Limb (tissue), 2 donors: Measurements from ENCODE around the gene ASS1.
A peak's percentile ranks its signal among the peaks of the same experiment; 100 is the strongest.

Source experiments
- DNase-seq, 2 donors: peaks; one replicate each; pipeline ENCODE4 v3.0.0-alpha.2; 2016; ENCODE audit errors: extremely low spot score in 2 of 2

The ASS1 gene

DNA sequence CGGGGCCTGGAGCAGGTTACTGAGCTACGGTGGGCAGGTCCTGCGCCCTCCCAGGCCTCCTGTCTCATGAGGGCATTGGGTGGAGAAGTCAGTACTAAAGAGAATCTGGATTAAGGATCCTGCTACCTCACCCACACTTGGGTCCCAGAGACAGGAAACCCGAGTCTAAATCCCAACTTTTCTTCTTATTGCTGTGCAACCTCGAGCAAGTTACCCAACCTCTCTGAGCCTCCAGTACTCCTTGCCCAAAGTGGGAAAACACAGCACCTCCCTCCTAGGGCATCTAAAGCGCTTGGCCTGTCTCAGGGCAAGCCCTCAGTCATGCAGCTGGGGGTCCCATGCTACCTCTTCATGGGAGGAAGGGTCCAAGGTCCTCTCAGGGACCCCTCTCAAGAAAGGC is 28.2 kb downstream of the ASS1 start:
- no peak for DNase-seq

DNA sequence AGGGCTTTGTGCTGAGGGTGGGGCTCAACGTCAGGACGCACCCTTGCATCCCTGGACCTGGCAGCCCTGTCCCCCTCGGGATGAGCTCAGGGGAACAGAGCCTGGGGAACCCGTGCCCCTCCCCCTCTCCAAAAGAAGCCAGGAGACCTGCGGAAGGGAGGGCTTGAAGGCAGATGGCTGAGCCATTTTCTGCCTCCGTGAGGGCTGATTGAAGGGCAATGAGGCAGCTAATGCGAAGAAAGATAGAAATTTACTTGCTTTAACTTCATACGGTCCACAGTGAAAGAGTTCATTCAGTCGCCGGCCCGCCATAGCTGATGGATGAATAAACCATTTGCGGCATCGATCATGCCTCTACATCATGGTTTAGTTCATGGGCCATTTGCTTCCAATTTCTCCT is 28.8 kb downstream of the ASS1 start:
- DNase-seq: no peak

DNA sequence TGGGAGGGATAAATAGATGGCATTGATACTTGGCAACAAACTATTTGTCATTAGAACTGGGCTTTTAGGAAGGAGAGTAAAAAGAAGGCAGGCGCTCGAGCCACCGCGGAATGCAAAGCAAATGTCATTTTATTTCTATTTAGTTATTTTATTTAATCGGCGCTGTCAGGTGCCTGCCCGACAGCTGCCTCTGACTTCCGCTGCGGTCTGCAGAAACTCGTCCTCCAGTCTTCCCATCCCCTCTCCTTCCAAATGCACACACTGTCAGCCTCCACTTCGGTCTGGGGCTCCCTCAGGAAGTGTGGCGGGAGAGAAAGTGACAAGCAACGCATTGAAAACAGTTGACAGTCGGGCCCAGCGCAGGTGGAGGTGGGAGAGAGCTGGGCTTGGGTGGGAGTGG is 29.3 kb downstream of the ASS1 start:
- no peak for DNase-seq

DNA sequence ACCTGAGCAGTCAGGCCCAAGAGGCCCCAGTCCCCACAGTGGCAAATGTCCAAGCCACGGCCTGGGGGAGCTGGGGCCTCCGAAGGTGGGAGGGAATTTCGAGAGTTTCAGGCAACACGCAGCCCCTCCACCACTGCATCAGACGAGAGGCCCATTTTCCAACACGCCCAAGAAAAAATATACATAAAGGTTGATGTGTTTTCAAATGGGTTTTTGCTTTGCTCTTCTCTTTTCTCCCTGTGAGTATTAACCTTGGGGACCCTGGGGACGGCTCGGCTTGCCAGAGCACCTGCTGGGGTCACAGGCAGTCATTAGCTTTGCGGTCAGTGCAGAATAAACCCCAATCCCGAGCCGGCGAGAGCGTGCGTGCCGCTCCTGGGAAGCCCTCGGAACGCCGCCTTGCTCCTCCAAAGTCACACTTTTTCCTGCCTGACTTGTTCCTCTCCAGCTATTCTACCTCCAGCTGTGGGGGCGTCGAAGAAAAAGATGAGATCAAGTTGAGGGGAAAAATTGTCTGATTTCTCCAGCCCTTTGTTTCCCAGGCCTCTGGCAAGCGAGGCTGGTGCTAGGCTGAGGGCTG is 31.5 kb downstream of the ASS1 start:
- DNase-seq: no peak

DNA sequence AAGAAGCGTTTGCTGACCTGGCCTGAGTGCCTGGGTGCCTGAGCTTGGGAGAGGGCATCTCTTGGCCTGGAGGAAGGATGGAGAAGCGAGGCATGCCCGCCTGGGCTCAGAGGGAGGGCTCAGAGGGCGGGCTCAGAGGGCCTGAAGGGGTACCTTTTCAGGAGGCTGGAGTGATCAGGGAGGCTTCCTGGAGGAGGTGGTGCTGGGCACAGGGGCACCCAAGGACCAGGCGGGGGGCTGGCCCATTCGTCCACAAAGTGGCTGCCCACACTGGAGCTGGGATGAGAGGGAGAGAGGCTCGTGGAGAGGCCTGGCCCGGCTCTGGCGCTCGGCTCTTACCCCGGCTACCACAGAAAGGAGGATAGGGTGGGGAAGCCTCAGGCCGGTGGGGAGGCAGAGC is 32.8 kb downstream of the ASS1 start:
- no peak for DNase-seq

DNA sequence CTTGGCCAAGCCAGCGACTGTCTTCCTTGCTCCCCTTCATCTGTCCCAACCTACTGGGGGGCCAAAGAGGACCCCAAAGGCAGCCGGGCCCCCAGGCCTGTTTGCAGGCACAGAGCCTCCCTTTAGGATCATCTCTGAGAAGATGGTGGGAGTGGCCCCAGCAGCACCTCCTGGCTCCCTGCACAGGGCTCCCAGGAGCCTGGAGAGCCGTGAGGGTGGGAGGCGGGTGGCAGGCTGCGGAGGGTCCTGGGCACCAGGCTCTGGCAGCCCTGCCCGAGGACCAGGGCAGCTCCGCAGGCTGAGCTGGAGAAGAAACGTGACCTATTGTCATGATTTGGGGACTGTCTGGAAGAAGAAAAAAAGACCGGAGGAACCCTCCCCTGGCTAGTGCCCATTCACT is 33.4 kb downstream of the ASS1 start:
- no peak for DNase-seq

DNA sequence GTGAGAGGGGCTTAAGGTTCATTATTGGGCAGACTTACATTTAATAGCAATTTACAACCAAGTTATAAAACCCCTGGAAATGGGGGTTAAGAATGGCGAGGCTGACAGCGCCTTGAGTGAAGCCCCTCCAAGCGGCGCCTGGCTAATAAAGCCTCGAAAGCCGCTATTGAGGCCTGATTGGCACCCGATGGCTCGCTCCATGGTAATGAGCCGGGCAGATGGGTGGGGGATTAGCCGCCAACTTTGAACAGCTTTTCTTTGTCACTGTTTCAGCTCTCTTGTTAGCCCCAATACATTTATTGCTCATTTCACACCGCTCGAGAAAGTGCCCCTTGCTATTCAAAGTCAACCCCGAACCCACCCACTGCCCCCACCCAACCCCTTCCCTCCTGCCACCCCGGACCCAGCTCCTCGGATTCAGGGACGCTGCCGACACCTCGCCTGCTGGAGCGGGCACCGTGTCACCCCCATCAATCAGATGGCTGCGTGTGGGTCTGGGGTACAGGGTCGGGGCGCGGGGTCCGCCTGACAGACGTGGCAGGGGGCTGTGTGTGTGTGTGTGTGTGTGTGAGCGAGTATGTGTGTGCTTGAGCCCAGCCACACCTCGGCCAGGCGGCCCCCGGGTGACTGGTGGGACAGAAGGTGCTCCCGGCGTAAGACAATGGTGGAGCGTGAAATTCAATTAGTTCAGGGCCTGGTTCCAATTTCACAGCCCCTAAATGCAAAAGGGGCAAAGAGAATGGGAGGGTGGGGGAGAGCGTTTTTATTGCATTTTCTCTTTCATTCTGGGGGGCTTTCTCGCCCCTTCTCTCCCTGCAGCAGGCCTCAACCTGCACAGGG is 34.2 kb downstream of the ASS1 start:
- DNase-seq: peak in 1 of 2 donors; percentile 61

DNA sequence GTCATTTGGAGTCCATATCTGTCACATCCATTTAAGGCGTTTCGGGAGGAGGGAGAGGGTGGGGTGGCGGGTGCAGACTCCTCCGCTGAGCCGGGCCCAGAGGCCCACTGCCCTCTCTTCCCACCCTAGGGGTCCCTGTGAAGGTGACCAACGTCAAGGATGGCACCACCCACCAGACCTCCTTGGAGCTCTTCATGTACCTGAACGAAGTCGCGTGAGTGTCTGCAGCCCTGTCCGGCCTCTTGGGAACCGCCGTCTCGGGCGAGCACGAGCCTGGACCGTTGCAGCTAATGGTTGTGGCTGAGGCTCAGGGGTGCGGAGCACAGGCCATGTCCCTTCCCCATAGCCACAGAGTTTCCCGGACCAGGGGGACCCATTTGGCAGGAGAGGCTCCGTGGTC is 34.8 kb downstream of the ASS1 start:
- DNase-seq: no peak

DNA sequence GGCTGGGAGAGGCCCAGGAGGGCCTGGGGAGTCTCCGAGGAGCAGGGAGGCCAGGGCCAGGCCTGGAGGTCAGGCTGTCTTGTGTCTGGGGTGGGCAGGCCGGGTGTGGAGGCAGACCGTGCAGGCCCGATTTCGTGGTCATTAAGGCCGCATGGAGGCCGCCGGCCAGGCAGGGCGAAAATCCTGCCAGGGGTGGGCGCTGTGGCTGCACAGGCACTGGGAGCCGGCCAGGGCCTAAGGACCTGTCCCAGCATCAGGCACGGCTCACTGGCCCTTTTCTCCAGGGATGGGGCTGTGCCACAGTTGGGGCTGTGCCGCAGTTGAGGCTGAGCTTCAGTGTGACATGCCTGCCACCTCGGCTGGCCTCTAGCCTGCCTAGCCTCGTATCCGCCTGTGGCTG is 35.9 kb downstream of the ASS1 start:
- no peak for DNase-seq

DNA sequence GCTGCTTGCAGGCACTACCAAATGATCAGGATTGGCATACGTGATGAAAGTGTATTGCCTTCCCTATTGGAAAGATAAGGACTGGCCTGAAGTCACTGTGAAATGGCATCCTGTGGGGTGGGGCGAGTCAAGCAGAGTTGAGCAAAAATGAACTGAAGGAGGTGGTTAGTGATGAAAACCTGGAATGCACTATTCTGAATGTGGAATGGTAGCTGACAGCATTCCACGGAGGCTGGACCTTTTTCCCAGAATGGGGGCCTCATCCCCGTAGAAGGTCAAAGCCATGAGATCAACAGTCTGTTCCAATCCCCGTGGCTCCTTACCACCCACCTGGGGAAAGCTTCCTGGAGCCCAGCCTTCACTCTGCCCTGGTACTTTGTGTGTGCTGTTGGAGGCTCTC is 37.7 kb downstream of the ASS1 start:
- no peak for DNase-seq

DNA sequence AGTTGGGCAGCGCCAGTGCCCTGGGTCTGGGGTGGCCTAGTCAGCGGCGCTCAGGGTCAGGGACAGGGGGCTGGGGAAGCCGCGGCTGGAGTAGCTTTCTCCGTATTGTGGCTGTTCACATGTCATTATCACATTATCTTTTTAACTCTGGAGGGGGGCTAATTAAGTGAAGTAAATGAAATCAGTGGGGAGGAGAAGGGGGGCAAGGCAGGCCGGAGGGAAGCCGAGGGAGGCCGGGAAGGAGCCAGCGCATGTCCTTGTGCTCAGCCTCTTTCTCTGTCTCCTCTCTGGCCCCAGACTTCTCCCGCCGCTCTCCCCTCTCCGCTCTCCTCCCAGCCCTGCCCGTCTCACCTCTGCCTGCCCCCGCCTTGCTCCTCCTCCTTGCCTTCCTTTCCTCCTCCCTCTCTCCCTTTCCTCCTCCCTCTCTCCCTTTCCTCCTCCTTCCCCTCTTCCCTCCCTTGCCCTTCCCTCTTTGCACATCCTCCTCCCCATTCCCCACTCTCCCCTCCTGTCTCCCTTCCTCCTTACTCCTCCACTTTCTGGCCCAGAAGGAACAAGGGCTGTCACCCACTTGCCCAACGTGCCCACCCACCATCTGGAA is 38.7 kb downstream of the ASS1 start:
- DNase-seq: no peak

DNA sequence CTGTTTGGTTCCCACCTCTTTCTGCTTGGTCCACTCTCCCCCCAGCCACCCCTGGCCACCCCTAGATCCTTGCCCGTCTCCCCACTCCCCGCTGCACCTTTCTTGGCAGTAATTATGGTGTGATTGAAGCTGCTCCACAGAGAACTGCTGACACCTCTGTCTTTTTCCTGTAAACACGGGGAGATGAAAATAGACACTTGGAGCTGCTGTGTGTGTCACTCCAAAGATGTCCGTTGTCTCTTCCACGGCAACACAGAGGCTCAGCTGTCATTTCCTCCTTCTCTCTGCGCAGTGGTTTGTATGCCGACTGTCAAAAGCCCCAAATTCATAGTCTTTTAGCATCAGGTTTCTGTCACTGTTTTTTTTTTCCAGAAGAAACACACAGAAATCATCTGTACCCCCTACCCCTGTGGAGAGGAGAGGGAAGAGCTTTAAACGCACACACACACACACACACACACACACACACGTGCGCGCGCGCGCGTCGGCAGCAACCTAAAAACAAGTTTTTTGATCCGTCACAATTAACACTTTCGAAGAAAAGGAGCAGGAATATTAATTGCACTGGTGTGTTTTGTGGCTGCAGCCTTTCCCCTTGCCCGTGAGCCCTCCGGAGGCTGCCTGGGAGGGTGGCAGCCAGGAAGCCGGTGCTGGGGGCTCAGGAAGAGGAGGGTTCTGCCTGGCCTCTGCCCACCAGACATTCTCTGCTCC is 39.8 kb downstream of the ASS1 start:
- DNase-seq: no peak

DNA sequence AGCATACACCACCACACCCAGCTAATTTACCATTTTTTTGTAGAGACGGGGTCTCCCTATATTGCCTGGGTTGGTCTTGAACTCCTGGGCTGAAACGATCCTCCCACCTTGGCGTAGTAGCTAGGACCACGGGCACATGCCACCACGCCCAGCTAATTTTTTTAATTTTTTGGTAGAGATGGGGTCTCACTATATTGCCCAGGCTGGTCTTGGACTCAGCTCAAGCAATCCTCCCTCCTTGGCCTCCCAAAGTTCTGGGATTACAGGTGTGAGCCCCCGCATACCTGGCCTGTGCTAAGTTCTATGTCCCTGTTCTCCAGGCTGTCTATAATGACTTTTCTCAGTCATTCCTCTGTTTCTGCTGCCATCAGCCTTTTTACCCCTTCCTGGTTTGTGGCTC is 41.3 kb downstream of the ASS1 start:
- no peak for DNase-seq

DNA sequence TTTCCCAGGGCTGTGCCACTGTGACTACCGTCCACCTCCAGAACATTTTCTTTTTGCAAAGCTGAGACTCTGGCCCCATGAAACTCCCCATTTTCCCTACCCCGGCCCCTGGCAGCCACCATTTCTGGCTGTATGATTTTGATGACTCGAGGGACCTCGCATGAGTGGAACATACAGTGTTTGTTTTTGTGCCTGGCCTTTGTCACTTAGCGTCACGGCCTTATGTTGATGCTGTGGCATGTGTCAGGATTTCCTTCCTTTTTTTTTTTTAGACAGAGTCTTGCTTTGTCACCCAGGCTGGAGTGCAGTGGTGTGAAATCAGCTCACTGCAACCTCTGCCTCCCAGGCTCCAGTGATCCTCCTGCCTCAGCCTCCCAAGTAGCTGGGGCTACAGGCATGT is 42.7 kb downstream of the ASS1 start:
- no peak for DNase-seq

DNA sequence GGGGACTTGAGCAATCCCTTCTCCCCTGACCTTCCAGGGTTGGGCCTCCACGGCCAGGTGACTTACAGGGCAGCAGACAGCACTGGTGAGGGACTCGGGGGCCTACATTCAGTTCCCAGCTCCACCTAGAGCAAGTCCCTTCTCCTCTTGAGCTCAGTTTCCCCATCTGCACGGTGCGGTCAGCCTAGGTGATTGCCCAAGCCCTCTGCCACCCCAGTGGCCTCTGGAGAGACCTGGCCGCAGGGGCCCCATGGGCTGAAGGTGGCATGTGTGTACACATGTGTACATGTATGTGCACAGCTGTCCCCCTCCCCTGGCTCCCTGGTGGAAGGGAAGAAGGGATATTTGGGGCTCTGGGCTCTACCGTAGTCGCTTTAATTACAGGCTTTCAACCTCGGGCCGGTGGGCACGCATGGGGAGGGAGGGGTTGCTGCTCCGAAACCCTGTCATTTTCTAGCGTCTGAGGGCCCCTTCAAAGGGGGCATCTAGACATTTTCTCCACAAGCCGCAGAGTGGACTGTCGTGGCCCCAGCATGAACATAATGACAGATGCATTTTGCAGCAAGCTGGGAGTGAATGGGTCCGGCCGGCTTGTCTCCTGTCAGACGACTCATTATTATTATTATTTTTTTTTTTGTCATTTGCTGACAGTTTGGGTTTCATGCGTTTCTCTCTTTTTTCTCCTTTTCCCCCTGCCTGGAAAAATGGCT is 44.0 kb downstream of the ASS1 start:
- no peak for DNase-seq

DNA sequence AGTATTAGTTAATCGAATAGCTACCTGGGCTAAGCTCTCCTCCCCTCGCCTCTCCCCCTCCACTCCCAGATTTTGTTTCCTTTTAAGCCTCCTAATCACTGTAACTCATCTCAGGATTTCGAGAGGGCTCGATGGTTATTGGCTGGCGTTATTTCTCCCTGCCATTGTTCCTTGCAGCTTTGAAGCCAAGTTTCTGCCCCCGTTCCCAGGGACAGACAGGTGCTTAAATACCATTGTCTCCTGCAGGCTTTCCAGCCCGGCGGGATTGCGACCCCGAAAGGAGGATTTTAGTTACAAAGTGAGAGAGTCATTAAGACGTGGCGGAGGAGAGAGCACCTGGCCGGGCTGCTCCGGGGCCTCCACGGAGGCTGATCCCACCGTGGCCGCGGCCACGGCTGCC is 46.2 kb downstream of the ASS1 start:
- DNase-seq: no peak

DNA sequence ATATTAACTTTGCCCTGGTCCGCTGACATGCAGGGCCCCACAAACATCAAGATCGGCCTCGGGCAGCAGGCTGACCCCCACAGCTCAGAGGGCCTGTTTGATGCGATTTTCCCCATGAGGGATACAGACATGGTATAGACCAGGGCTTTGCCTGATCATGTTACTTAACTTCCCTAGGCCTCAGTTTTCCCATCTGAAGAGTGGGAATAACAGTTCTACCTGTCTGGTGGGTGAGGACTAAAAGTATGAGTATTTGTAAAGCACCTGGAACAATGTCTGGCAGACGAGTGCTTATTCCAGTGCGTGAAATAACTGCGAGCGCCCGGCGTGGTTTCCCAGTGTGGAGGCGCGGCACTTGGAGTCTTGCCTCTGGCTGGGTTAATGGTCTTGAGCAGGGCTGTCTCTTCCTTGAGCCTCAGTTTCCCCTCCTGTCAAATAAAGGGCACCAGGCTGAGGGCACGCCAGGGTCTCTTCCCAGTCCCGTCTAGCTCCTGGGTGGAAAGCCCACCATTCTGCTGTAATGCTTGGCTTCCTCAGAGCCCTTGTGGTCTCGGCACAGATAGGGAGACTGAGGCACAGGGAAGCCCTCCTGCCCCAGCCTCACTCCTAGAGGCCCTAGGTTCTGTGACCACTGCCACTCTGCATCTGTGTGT is 47.2 kb downstream of the ASS1 start:
- DNase-seq: no peak

DNA sequence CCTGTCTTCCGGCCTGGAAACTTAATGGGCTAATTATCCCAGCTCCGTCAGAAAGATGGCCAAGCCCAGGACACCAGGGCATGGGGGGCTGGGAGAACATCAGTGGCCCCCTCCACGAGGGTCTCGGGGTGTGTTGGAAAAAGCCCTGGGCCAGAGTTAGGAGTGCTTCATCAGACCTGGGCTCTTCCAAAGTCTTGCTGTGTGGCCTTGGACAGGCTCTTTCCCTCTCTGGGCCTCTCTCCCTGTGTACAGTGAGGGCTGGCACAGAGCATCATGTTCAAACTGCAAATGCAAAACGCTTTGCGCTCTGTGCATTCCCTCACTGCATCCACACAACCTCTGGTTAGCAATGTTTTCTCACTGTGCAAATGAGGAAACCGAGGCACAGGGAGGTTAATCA is 48.3 kb downstream of the ASS1 start:
- no peak for DNase-seq

DNA sequence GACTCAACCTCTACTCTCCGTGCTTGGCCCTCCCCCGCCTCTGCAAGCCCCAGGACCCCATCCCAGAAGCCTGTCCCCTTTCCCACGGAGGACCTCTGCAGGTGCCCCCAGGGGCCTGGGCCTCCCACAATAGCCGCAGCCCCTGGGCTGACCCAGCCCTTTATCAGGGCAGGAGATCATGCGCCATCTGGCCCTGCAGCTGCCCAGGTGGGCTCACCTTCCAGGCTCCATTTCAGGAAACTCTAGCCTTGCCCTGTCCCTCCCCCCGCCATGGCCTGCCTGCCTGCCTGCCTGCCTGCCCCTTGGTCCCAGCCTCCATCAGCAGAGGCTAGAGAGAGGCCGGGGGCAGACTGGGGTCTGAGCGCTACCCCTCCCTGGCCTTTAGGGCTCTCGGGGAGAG is 48.7 kb downstream of the ASS1 start:
- DNase-seq: no peak

DNA sequence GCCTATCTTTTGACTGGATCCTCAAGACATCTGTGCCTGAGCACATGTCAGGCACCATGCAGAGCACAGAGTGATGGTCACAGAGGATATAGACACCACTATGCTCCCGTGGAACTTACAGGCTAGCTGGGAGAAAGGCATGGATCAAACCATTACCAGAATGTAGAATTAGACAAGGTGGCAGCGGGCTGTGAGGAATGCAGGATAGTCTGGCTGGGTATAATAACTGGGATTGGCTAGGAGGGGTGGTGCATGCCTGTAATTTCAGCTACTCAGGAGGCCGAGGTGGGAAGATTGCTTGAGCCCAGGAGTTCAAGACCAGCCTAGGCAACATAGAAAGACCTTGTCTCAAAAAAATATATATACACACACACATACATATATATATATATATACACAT is 50.3 kb downstream of the ASS1 start:
- no peak for DNase-seq

DNA sequence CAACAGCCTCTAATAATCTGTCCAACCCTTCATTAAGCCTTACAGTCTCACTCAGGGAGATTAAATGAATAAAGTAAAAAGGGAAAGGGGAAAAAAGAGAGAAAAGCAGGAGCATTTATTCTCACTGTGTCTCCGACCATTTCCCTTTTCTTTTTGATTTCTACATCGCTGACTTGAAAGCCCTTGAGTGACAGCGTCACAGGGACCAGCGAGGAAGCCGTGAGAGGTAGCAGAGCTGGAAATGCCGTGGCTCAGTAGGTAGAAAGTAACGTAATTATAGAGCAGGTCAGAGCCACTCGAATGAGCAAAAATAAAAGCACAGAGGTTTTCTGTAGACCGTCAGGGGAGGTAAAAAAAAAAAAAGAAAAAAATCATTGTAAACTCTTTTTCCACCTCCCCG is 52.4 kb downstream of the ASS1 start:
- no peak for DNase-seq
